Heart right ventricle (tissue), 16 donors: ENCODE measurements around the gene COL4A4. TPM values are rescaled to one million over a fixed set of nuclear protein-coding genes. Genes with fewer than 3 reads are reported as not detected.

Experiments
- ATAC-seq, 8 donors: fragments of 200-7000 bp; cut with Tn5 transposase; one replicate each; pipeline ENCODE4 v1.9.1; 2020; ENCODE audit warnings: mild to moderate bottlenecking in 8 of 8, moderate library complexity in 8 of 8, moderate number of reproducible peaks in 1 of 8
- DNase-seq, 2 donors: peaks; one replicate each; pipeline ENCODE4 v3.0.0-alpha.2; 2020
- H3K27ac ChIP-seq, 10 donors: fragments of 200-600 bp; sonication (generic) in 2 of 10; one replicate each; pipeline versions ENCODE4 v1.5.0 to v1.8.0; 2020 to 2022; ENCODE audit warnings: mild to moderate bottlenecking in 3 of 10
- H3K27me3 ChIP-seq, 7 donors: fragments of 200-600 bp; one replicate each; pipeline ENCODE4 v1.8.0; 2021 to 2022; ENCODE audit warnings: mild to moderate bottlenecking in 2 of 7
- H3K36me3 ChIP-seq, 9 donors: fragments of 200-600 bp; sonication (generic) in 1 of 9; one replicate each; pipeline versions ENCODE4 v1.5.0 to v1.8.0; 2020 to 2022; ENCODE audit warnings: mild to moderate bottlenecking in 2 of 9
- H3K4me1 ChIP-seq, 9 donors: fragments of 200-600 bp; sonication (generic) in 1 of 9; one replicate each; pipeline versions ENCODE4 v1.5.0 to v1.8.0; 2020 to 2022; ENCODE audit warnings: mild to moderate bottlenecking in 4 of 9
- H3K4me3 ChIP-seq, 10 donors: fragments of 200-600 bp; sonication (generic) in 2 of 10; one replicate each; pipeline versions ENCODE4 v1.5.0 to v1.8.0; 2020 to 2022; ENCODE audit warnings: mild to moderate bottlenecking in 7 of 10, moderate library complexity in 2 of 10
- H3K9me3 ChIP-seq, 11 donors: fragments of 200-600 bp in 10 of 11; sonication (generic) in 2 of 11; one replicate each; pipeline versions ENCODE4 v1.5.0 to v1.8.0; 2013 to 2022; ENCODE audit warnings: mild to moderate bottlenecking in 2 of 11, control low read depth in 1 of 11, moderate library complexity in 1 of 11
- CTCF ChIP-seq, 9 donors: fragments of 200-600 bp; sonication (generic) in 2 of 9; IDR thresholded peaks; one replicate each; pipeline versions ENCODE4 v1.5.0 to v1.8.0; 2021 to 2022; ENCODE audit warnings: antibody characterized with exemption in 9 of 9, mild to moderate bottlenecking in 5 of 9, moderate library complexity in 1 of 9
- WGBS, 2 donors: extraction: QIAGEN DNeasy Blood & Tissue Kit; methylation state at CpG; one replicate each; pipeline ENCODE4 v1.1.7; 2013; ENCODE audit warnings: inconsistent platforms in 1 of 2; 5-methylcytosine and 5-hydroxymethylcytosine counted together
- intact Hi-C, 10 donors: fragments of 100-400 bp; cut with DNase I; formaldehyde crosslinking; loops; one replicate each; pipeline versions ENCODE4 v1.11.1 to v1.14.2; 2022
- polyA plus RNA-seq, 2 donors: library from polyadenylated mRNA; stranded (reverse); fragments of 200-250 nt; gene quantifications; one replicate each; pipeline ENCODE4 v1.2.3, GENCODE V29; 2013
- total RNA-seq, 10 donors: library from RNA; stranded (reverse); fragmentation: NEBNext Ultra II Directional in 3 of 10; extraction: Animal tissue kit (Norgen Biotek cat#: 25700) in 3 of 10; gene quantifications; one replicate each; pipeline versions ENCODE4 v1.2.1 to v1.2.4, GENCODE V29; 2021 to 2023
- donor health status: Arrhythmogenic right ventricular cardiomyopathy.
- donor health status: ischemic (EF 13 %, LVEDD 7.1; RV severe dilation, severe dysfunction).
- donor health status: healthy with polysubstance abuse.
- donor health status: DM: no; HTN: yes; CAD: no.
- donor health status: DM: no; HTN: no; CAD: no.
- donor health status: ischemic (EF 25% LVEDD 6.9; RV normal size, moderate dysfunction).
- donor health status: ischemic (EF 25% LVEDD 5.7; RV mildly dilated, moderate dysfunction).
- donor health status: healthy.
- donor health status: DM: yes; HTN: yes; CAD: no.
- donor health status: Ischemic cardiomyopathy.
- donor health status: ischemic (EF 35%, LVEDD 5.7; RV mildly dilated, moderate dysfunction).
- donor health status: nonischemic (EF 11% LVEDD 7.7; RV severe dilation, severe dysfunction).
- donor health status: DM: yes; HTN: yes; CAD: no.
- donor health status: PGD.
- donor health status: ischemic (EF 29% LVEDD 5.4; RV normal size, mild dysfunction).
- donor health status: nonischemic (EF 23%, LVEDD 6.1; RV moderate dilation, normal function).

Gene COL4A4
- total and polyA plus RNA-seq, 12 donors: 0.84 to 11.4 (median 4.1) TPM

GRCh38 chr2:227030789-227031188, 133.2 kb downstream of the COL4A4 start:
- TF ChIP-seq CTCF (IDR thresholded peaks at IDR 0.05): no peak
- Histone ChIP-seq H3K9me3 (no peaks in the 10 kb centered on the region), H3K4me3 (no peak overlapping the region), H3K36me3 (peaks cover 0 to 45% (median 0%) of the 10 kb centered on the region in 9 donors), H3K4me1 (peaks cover 0 to 8% (median 0%) of the 10 kb centered on the region in 9 donors), H3K27me3 (no peaks in the 10 kb centered on the region), H3K27ac (no peak overlapping the region)
- intact Hi-C loops: no loop called here
- 87 to 95% methylated on average over 2 of the region's 2 CpGs for WGBS, 2 donors
- ATAC-seq (no peak), DNase-seq (no peak)

GRCh38 chr2:227029426-227030105, 134.4 kb downstream of the COL4A4 start:
- peaks cover 0 to 56% (median 0%) of the 10 kb centered on the region in 9 donors for H3K36me3 ChIP-seq
- intact Hi-C loops: no loop called here
- no peak overlapping the region for H3K27ac ChIP-seq
- H3K27me3 ChIP-seq: no peaks in the 10 kb centered on the region
- TF ChIP-seq CTCF (IDR thresholded peaks at IDR 0.05): no peak
- ATAC-seq: no peak
- peaks cover 0 to 8% (median 0%) of the 10 kb centered on the region in 9 donors for H3K4me1 ChIP-seq
- DNase-seq: no peak
- no peak overlapping the region for H3K4me3 ChIP-seq
- 81 to 85% methylated on average over 3 of the region's 3 CpGs for WGBS, 2 donors
- H3K9me3 ChIP-seq: no peaks in the 10 kb centered on the region

- intact Hi-C loops: no loop called here
- Histone ChIP-seq H3K4me1 (peaks cover 0 to 8% (median 0%) of the 10 kb centered on the region in 9 donors), H3K27me3 (no peaks in the 10 kb centered on the region), H3K9me3 (no peaks in the 10 kb centered on the region), H3K4me3 (no peak overlapping the region), H3K36me3 (peaks cover 0 to 65% (median 0%) of the 10 kb centered on the region in 9 donors), H3K27ac (no peak overlapping the region)
- no peak for TF ChIP-seq CTCF (IDR thresholded peaks at IDR 0.05)
- 71 to 78% methylated on average over 2 of the region's 2 CpGs for WGBS, 2 donors
- ATAC-seq (no peak), DNase-seq (no peak)
Observed at GRCh38 chr2:227025510-227025909, 138.5 kb downstream of the COL4A4 start.

GRCh38 chr2:227022608-227023007, 141.4 kb downstream of the COL4A4 start:
- H3K27me3 ChIP-seq: no peaks in the 10 kb centered on the region
- no peak overlapping the region for H3K27ac ChIP-seq
- no peaks in the 10 kb centered on the region for H3K4me1 ChIP-seq
- no peak for ATAC-seq
- TF ChIP-seq CTCF (IDR thresholded peaks at IDR 0.05): no peak
- 69 to 71% methylated on average over 3 of the region's 3 CpGs for WGBS, 2 donors
- no peaks in the 10 kb centered on the region for H3K9me3 ChIP-seq
- peaks cover 0 to 59% (median 0%) of the 10 kb centered on the region in 9 donors for H3K36me3 ChIP-seq
- DNase-seq: no peak
- intact Hi-C loops: no loop called here
- H3K4me3 ChIP-seq: no peak overlapping the region
